GM18508 (cell line): Measurements from ENCODE around the gene PPP2R2D.

Experiments used
- ATAC-seq: cut with Tn5 transposase; IDR thresholded peaks from one replicate; pipeline ENCODE4 v1.9.1; 2021; ENCODE audit warnings: moderate number of reproducible peaks; ENCODE audit not compliant: insufficient read depth, unreplicated experiment

The PPP2R2D gene

GRCh38 chr10:131926253-131926652 lies 25.4 kb downstream of the PPP2R2D start:
- no peak for ATAC-seq

- ATAC-seq = no peak
These were observed 26.2 kb downstream of the PPP2R2D start for GRCh38 chr10:131926743-131927595.

GRCh38 chr10:131928248-131929095 lies 27.7 kb downstream of the PPP2R2D start:
- peak; percentile 78 for ATAC-seq

GRCh38 chr10:131929122-131929845 lies 28.5 kb downstream of the PPP2R2D start:
- no peak for ATAC-seq

GRCh38 chr10:131930150-131930549 lies 29.3 kb downstream of the PPP2R2D start:
- ATAC-seq = no peak

GRCh38 chr10:131930586-131931330 lies 29.9 kb downstream of the PPP2R2D start:
- no peak for ATAC-seq

- ATAC-seq = no peak
These were observed 31.2 kb downstream of the PPP2R2D start for GRCh38 chr10:131931981-131932380.

- no peak for ATAC-seq
These were observed 32.3 kb downstream of the PPP2R2D start for GRCh38 chr10:131933016-131933695.

GRCh38 chr10:131933696-131934086 lies 32.9 kb downstream of the PPP2R2D start:
- no peak for ATAC-seq

GRCh38 chr10:131934769-131935168 lies 34.0 kb downstream of the PPP2R2D start:
- ATAC-seq = no peak

GRCh38 chr10:131935260-131935659 lies 34.5 kb downstream of the PPP2R2D start:
- no peak for ATAC-seq

- ATAC-seq = no peak
These were observed 35.5 kb downstream of the PPP2R2D start for GRCh38 chr10:131936294-131936693.

- ATAC-seq = no peak
These were observed 35.9 kb downstream of the PPP2R2D start for GRCh38 chr10:131936736-131937135.

GRCh38 chr10:131937836-131938235 lies 37.0 kb downstream of the PPP2R2D start:
- no peak for ATAC-seq

- no peak for ATAC-seq
These were observed 37.9 kb downstream of the PPP2R2D start for GRCh38 chr10:131938681-131939080.

GRCh38 chr10:131942455-131942854 lies 41.6 kb downstream of the PPP2R2D start:
- ATAC-seq = no peak

GRCh38 chr10:131943021-131943814 lies 42.4 kb downstream of the PPP2R2D start:
- ATAC-seq = no peak

- ATAC-seq = no peak
These were observed 43.6 kb downstream of the PPP2R2D start for GRCh38 chr10:131944412-131944811.
